Keratinocyte (primary cell): ENCODE results near the gene UTY. TPM values are rescaled to one million over a fixed set of nuclear protein-coding genes. Genes with fewer than 3 reads are reported as not detected.

ENCODE experiments used
- DNase-seq: peaks from one replicate; pipeline ENCODE4 v3.0.0-alpha.2; 2011; ENCODE audit warnings: low read depth, missing footprints, low spot score
- FAIRE-seq: peaks from 2 replicates; lab custom pipeline; 2011; peaks lifted over from hg19 to GRCh38; lab: Jason Lieb, UNC
- H2AFZ ChIP-seq: 2 replicates; pipeline ENCODE4 v1.6.0; 2012; ENCODE audit warnings: low read length, control low read depth, inconsistent platforms; ENCODE audit not compliant: control insufficient read depth
- H3K27ac ChIP-seq: 2 replicates; pipeline ENCODE4 v1.5.1; 2011; ENCODE audit warnings: low read length; ENCODE audit not compliant: control insufficient read depth, insufficient read depth
- H3K27me3 ChIP-seq: 3 replicates; pipeline ENCODE4 v1.6.0; 2011; ENCODE audit warnings: low read length; ENCODE audit not compliant: control insufficient read depth, insufficient read depth; ENCODE audit errors: extremely low read depth
- H3K36me3 ChIP-seq, 2 experiments: 2 replicates in 1 of 2; 3 replicates in 1 of 2; pipeline ENCODE4 v1.5.1; 2011; ENCODE audit warnings: low read length in 2 of 2, mild to moderate bottlenecking in 1 of 2; ENCODE audit not compliant: control insufficient read depth in 2 of 2, insufficient read depth in 2 of 2; ENCODE audit errors: extremely low read depth in 1 of 2
- H3K4me1 ChIP-seq: 3 replicates; pipeline ENCODE4 v1.5.1; 2011; ENCODE audit warnings: low read length; ENCODE audit not compliant: control insufficient read depth, insufficient read depth; ENCODE audit errors: extremely low read depth
- H3K4me2 ChIP-seq: 3 replicates; pipeline ENCODE4 v1.6.0; 2011; ENCODE audit warnings: low read depth, low read length; ENCODE audit not compliant: control insufficient read depth, insufficient read depth; ENCODE audit errors: extremely low read depth
- H3K4me3 ChIP-seq, 3 experiments: fragments of 200-600 bp in 1 of 3; sonication (generic) in 1 of 3; 2 replicates in 2 of 3; 3 replicates in 1 of 3; pipeline ENCODE4 v1.5.1; 2011 to 2016; ENCODE audit warnings: low read length in 3 of 3, mild to moderate bottlenecking in 3 of 3, control low read depth in 2 of 3, inconsistent platforms in 1 of 3, low read depth in 1 of 3, mixed read lengths in 1 of 3, mixed run types in 1 of 3, moderate library complexity in 1 of 3; ENCODE audit not compliant: control insufficient read depth in 2 of 3, insufficient read depth in 2 of 3; ENCODE audit errors: extremely low read depth in 1 of 3
- H3K79me2 ChIP-seq: 2 replicates; pipeline ENCODE4 v1.6.0; 2012; ENCODE audit warnings: low read length; ENCODE audit not compliant: control insufficient read depth, insufficient read depth
- H3K9ac ChIP-seq: 3 replicates; pipeline ENCODE4 v1.6.0; 2011; ENCODE audit warnings: low read length; ENCODE audit not compliant: control insufficient read depth, insufficient read depth; ENCODE audit errors: extremely low read depth
- H3K9me1 ChIP-seq: 3 replicates; pipeline ENCODE4 v1.6.0; 2011; ENCODE audit warnings: low read length; ENCODE audit not compliant: control insufficient read depth, insufficient read depth; ENCODE audit errors: extremely low read depth
- H3K9me3 ChIP-seq: 2 replicates; pipeline ENCODE4 v1.5.1; 2012; ENCODE audit warnings: low read depth, low read length; ENCODE audit not compliant: control insufficient read depth
- H4K20me1 ChIP-seq: 3 replicates; pipeline ENCODE4 v1.6.0; 2011; ENCODE audit warnings: low read length; ENCODE audit not compliant: control insufficient read depth, insufficient read depth; ENCODE audit errors: extremely low read depth
- CTCF ChIP-seq, 3 experiments: IDR thresholded peaks in 1 of 3; conservative IDR thresholded peaks in 1 of 3; optimal IDR thresholded peaks in 1 of 3; 2 replicates in 2 of 3; 3 replicates in 1 of 3; pipeline versions ENCODE3 to v1.5.1; 2011; ENCODE audit warnings: low read length in 3 of 3, mild to moderate bottlenecking in 3 of 3, moderate library complexity in 2 of 3, control low read depth in 1 of 3, inconsistent platforms in 1 of 3; ENCODE audit not compliant: insufficient read depth in 2 of 3; ENCODE audit errors: extremely low read depth in 1 of 3
- EZH2 ChIP-seq: IDR thresholded peaks from one replicate; pipeline ENCODE4 v1.6.1; 2012; ENCODE audit warnings: inconsistent platforms, mild to moderate bottlenecking, low read length, moderate library complexity
- dilution Hi-C: fragments of 300-500 bp; cut with MboI; formaldehyde crosslinking; loops from one replicate; pipeline ENCODE4 v1.7.0; 2020; ENCODE audit warnings: low sequenced_read_pairs; ENCODE audit not compliant: extremely low pct_ligation_motif_present
- polyA plus RNA-seq, 5 experiments: library from polyadenylated mRNA; depleted of rRNA in 3 of 5; stranded (reverse) in 3 of 5; stranded (forward) in 1 of 5; unstranded in 1 of 5; fragments of >200 nt; gene quantifications; 1 replicate in 1 of 5; 2 replicates in 3 of 5; 3 replicates in 1 of 5; pipeline versions ENCODE4 v1.2.1 to v1.2.3, GENCODE V29; 2011 to 2012; ENCODE audit warnings: missing spikeins in 2 of 5, low read depth in 1 of 5, low replicate concordance in 1 of 5

UTY gene
- polyA plus RNA-seq, 1 donor (not counting 4 experiments of a cell fraction or from before 2014, with no cell fraction given): not detected

DNA sequence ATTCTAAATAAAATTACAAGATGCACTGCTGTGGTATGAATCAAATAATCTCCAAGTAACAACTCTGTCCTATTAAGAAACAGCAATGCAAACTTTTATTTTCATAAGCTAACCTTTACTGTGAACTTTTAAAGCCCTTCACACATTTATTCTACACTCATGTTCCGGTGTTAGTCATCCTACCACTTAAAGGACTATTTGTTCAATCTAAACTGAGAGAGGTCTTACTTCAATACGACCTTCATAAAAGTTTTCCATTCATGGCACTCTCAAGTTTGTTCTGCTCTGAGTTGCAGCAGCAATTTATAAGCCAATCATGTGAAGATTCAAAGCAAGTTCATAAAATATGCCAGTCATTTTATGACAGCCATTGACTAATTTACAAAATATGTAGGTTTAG, 4.8 kb downstream of the UTY start:
- dilution Hi-C loops: no loop called here
- no peaks in the 10 kb centered on the region for H3K27me3 ChIP-seq
- no peaks in the 10 kb centered on the region for H3K36me3 ChIP-seq
- no peak for FAIRE-seq
- H3K9me1 ChIP-seq: no peaks in the 10 kb centered on the region
- H3K4me3 ChIP-seq: no peak overlapping the region
- no peaks in the 10 kb centered on the region for H4K20me1 ChIP-seq
- H3K9me3 ChIP-seq: no peaks in the 10 kb centered on the region
- no peak overlapping the region for H2AFZ ChIP-seq
- no peak overlapping the region for H3K9ac ChIP-seq
- no peak overlapping the region for H3K4me2 ChIP-seq
- H3K27ac ChIP-seq: no peak overlapping the region
- H3K79me2 ChIP-seq: no peaks in the 10 kb centered on the region
- TF ChIP-seq EZH2 (no peak), CTCF (optimal IDR thresholded peaks at IDR 0.05 in 1 of 3, IDR thresholded peaks at IDR 0.05 in 1 of 3, conservative IDR thresholded peaks at IDR 0.05 in 1 of 3; ENCODE audit: extremely low read depth in 1 of 3, insufficient read depth in 2 of 3, low read length in 3 of 3) (no peak)
- DNase-seq: no peak
- H3K4me1 ChIP-seq: no peaks in the 10 kb centered on the region

GRCh38 chrY:13451572-13451971, 28.3 kb downstream of the UTY start:
- H3K9me1 ChIP-seq: no peaks in the 10 kb centered on the region
- H3K4me3 ChIP-seq: no peak overlapping the region
- no peak overlapping the region for H2AFZ ChIP-seq
- H3K27me3 ChIP-seq: no peaks in the 10 kb centered on the region
- FAIRE-seq (no peak), DNase-seq (no peak)
- no peaks in the 10 kb centered on the region for H3K9me3 ChIP-seq
- TF ChIP-seq CTCF (optimal IDR thresholded peaks at IDR 0.05 in 1 of 3, IDR thresholded peaks at IDR 0.05 in 1 of 3, conservative IDR thresholded peaks at IDR 0.05 in 1 of 3; ENCODE audit: extremely low read depth in 1 of 3, insufficient read depth in 2 of 3, low read length in 3 of 3) (no peak), EZH2 (no peak)
- no peaks in the 10 kb centered on the region for H3K36me3 ChIP-seq
- H3K4me2 ChIP-seq: no peak overlapping the region
- no peaks in the 10 kb centered on the region for H3K4me1 ChIP-seq
- H3K79me2 ChIP-seq: no peaks in the 10 kb centered on the region
- dilution Hi-C loops: no loop called here
- H3K27ac ChIP-seq: no peak overlapping the region
- no peaks in the 10 kb centered on the region for H4K20me1 ChIP-seq
- no peak overlapping the region for H3K9ac ChIP-seq
